Measurements from ENCODE around the gene KLHL35.
"Not testable (repeated sequence)": the region's sequence is repeated elsewhere in the genome, so short reads cannot be mapped to it uniquely, and the experiment has no call there.

Gene KLHL35

GRCh38 chr11:75422248-75423231 lies 10.5 kb downstream of the KLHL35 start:
- no peak for DNase-seq

- DNase-seq: no peak
Measured at GRCh38 chr11:75421902-75422247, 11.1 kb downstream of the KLHL35 start.

- no peak for DNase-seq
Measured at GRCh38 chr11:75421035-75421602, 11.9 kb downstream of the KLHL35 start.

DNA sequence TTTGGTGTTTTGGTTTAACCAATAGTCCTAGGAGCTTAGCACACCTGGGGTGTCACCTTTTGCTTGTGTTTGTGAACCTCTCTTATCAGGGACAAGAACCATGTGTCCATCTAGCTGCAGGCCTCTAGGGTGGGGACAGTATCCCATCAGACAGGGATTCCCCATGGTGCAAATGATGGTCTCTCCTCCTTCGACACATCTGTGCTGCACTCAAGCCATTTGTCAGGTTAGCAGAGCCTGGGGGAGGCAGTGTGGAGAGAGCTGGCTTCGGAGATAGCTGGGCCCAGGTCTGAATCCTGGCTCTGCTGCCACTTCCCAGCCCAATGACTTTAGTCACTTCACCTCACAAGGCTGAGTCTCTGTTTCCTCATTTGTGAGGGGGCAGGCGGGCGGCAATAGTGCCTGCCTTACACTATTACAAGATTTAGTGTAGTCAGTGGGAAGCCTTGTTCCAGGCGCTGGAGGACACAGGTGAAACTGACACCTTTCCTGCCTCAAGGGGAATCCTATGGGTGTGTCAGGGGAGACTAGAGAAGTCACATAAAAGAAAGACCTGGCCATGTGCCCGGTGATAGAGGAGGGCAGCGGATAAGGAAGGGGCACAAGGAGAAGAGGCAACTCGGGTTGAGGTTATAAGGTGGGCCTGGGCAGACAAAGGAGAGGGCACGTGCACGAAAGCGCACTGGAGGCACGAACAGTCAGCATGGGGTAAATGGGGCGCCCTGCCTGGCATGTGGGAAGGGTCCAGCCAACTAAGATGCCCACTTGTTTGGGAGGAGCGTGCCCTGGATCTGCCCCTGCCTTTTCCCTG lies 12.6 kb downstream of the KLHL35 start:
- DNase-seq: no peak

- DNase-seq: no peak
Measured at GRCh38 chr11:75413864-75414263, 19.1 kb downstream of the KLHL35 start.

DNA sequence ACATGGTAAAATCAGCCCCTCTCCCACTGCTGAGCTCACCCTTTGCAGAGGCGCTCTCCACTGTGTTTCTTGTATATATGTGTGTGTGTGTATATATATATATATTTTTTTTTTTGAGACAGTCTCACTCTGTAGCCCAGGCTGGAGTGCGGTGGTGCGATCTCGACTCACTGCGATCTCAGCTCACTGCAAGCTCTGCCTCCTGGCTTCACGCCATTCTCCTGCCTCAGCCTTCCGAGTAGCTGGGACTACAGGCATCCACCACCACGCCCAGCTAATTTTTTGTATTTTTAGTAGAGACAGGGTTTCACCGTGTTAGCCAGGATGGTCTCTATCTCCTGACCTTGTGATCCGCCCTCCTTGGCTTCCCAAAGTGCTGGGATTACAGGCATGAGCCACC lies 19.9 kb downstream of the KLHL35 start:
- not testable (repeated sequence) for DNase-seq

DNA sequence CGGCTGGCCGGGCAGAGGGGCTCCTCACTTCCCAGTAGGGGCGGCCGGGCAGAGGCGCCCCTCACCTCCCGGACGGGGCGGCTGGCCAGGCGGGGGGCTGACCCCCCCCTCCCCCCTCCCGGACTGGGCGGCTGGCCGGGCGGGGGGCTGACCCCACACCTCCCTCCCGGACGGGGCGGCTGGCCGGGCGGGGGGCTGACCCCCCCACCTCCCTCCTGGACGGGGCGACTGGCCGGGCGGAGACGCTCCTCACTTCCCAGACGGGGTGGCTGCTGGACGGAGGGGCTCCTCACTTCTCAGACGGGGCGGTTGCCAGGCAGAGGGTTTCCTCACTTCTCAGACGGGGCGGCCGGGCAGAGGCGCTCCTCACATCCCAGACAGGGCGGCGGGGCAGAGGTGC lies 23.0 kb downstream of the KLHL35 start:
- DNase-seq: not testable (repeated sequence)

DNA sequence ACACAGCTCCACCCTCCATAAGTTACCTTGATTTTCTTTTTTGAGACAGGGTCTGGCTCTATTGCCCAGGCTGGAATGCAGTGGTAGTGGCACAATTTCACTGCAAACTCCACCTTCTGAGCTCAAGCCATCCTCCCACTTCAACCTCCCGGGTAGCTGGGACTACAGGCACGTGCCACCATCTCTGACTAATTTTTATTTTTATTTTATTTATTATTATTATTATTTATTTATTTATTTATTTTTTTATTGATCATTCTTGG lies 24.1 kb downstream of the KLHL35 start:
- DNase-seq: no peak

- DNase-seq: peak; percentile 85
Measured at GRCh38 chr11:75406338-75406777, 26.6 kb downstream of the KLHL35 start.

DNA sequence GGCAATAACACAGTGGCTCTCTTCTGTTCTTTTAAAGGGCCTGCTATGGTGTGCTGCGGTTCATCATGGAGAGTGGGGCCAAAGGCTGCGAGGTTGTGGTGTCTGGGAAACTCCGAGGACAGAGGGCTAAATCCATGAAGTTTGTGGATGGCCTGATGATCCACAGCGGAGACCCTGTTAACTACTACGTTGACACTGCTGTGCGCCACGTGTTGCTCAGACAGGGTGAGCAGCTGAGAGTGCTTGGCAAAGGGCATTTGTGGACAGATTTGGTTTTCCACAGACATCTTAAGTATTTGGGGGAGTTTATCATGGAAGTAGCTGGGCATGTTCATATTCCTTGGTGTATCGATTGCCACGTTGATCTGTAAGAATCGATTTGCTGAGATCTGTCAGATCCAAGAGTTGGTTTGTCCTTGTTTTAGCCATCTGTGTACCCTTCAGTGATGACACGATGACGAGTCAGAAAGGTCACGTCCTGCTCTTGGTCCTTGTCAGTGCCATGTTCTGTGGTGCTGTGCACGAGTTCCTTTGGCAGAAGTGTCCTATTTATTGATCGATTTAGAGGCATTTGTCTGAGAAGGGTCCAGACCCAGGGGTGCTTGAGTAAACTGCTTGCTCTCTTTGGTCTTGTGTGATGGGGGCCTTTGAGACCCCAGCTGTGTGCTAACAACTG lies 28.9 kb downstream of the KLHL35 start:
- DNase-seq: no peak

DNA sequence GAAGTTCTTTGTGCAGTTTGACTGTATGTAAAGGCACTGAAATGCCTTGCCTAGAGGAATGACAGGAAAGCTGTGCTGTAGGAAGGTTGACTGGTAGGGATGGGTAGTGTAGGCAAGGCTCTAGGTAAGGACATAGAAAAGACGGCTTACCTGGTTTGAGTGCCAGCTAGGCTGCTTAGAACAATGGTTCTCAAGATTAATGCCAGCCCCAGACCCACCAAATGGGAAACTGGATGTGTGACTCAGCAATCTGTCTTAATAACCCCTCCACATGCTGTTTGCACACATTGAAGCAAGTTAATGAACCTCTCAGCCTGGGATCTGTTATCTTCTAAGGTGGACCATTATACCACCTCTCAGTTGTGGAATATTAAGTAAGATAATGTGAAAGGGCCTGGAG lies 30.0 kb downstream of the KLHL35 start:
- no peak for DNase-seq

DNA sequence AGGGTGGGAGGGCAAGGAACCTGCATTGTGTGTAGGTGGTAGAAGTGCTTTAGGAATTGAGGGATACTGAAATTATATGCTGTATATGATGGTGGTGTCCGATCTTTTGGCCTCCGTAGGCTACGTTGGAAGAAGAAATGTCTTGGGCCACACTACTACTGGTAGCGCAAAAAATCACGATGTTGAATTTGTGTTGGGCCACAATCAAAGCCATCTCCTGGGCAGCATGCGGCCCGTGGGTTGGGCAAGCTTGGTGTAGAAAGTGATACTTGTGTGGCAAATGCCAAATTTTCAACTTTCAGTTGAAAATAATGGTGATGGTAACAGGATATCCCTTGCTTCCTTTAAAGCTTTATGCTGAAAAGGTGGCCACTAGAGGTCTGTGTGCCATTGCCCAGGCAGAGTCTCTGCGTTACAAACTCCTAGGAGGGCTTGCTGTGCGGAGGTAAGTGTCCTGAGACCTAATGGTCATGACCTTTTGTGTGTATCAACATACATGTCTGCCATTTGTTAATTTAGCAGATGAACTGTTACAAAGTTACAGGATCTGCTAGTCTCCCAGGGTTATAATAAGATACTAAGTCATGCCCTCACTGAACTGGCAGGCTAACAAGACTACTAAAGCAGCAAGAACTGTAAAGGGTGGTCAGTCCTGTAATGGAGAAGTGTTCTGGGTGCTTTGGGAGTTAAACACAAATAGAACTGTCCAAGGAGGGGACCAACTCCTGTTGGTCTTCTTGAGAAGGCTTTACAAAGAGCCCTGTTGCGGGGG lies 30.8 kb downstream of the KLHL35 start:
- DNase-seq: no peak

- DNase-seq: no peak
Measured at GRCh38 chr11:75400146-75400865, 32.7 kb downstream of the KLHL35 start.

DNA sequence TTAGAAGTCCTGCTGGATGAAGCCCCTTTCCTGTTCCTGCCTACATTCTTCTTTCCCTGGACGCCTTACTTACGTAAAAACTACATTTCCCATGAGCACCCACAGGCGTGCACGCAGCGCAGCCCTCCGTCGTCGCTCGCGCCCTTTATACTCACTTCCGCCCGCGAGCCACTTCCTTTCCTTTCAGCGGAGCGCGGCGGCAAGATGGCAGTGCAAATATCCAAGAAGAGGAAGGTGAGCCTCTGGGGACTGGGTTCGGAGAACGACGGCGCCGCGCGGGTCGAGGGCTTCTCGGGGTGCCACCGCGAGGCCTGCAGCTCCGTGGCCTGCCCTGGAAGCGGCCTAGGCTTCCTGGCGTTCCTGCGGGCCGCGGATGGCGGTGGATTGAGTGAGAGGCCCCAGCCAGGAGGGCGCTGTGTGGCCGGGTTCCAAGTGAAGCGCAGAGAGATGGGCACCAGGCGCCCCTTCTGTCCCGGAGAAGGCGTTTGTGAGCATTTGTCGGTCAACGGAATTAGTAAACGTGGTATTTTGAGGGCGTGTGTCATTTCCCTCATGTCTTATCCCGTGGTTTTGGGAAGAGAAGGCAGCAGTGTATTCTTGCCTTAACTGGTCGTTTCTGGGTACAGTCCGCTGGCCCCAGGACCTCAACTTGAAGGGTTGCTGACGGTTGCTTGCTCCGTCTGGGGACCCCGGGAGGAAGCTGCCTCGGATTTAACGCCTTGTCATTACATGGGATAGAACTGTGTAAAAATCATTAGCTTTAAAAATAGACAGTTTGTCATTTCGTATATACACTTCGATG lies 33.5 kb downstream of the KLHL35 start, which contains the start of gene RPS3:
Gene RPS3, plus strand, starts transcription at position 175 of the 802 bp plus-strand sequence. Its CDS starts 30 bp downstream, at position 205.
- DNase-seq: peak; percentile 42

GRCh38 chr11:75398906-75399305 lies 34.1 kb downstream of the KLHL35 start:
- no peak for DNase-seq

- DNase-seq: no peak
Measured at GRCh38 chr11:75394085-75394840, 38.7 kb downstream of the KLHL35 start.

GRCh38 chr11:75389925-75390324 lies 43.1 kb downstream of the KLHL35 start:
- no peak for DNase-seq

DNA sequence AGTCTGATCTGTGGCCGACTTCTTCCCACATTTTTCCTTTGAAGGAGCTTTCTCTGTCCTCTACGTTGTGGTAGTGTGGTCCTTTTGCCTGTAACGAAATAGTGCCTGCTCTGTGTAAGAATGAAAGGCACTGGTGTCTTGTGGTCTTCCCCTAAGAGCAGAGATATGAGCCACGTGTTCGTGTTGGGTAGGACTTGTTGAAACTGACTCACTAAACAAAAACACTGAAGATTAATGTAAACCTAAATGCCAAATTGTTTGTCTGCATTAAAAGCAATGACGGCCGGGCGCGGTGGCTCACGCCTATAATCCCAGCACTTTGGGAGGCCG lies 43.8 kb downstream of the KLHL35 start:
- DNase-seq: no peak

DNA sequence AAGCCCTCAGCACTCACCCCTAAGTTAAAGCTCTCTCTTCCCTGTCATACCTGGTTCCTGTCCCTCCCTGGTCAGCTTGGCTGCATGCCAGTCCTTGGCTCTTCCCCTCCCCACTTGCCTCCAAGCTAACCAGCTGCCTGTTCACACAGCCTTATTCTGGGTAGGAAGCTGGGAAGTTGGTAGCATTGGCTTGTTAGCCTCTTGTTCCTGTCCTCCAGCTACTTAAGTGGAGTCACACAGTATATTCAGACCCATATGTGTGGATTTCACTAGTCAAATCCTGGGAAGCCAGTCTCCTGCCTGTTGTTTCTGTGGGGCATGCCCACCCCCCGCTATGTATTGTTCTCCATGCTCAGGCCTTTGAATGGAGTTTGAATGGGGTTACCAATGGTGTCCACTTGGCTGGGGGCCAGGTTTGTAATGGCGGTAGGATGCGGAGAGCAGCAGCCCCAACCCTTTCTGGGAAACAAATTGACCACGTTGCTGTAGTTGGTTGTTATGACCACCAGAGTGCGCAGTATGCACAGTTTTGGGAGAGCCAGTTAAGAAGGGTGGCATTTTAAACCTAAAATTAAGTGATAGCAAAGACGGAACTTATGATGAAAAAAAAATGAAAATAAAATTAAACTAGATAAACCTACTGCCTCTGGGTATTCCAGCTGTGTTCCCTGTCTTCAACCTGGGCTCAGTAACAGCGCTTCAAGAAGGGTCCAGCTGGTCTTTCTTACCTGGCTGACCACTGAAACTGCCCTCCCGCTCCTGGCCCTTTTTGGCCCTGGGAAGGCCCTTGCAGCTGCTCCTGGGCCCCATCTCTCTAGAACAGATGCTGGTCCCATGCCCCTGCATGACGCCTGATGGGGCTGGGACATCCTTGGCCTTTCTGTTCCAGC lies 44.4 kb downstream of the KLHL35 start:
- no peak for DNase-seq
